HepG2 (cell line): ENCODE results near the gene ZNF546. TPM values are rescaled to one million over a fixed set of nuclear protein-coding genes. Genes with fewer than 3 reads are reported as not detected.

Source experiments
- ARNT ChIP-seq: fragments of 450-650 bp; IDR thresholded peaks from 2 replicates; pipeline ENCODE4 v1.6.1; 2017
- CAMTA2 ChIP-seq: sonication (generic); formaldehyde crosslinking; IDR thresholded peaks from 2 replicates; pipeline ENCODE4 v1.4.0; 2020; ENCODE audit warnings: mild to moderate bottlenecking, missing genetic modification reagents, borderline replicate concordance
- CBX2 ChIP-seq, 2 experiments: fragments of 200-600 bp in 1 of 2; sonication (generic); formaldehyde crosslinking in 1 of 2; IDR thresholded peaks; 2 replicates each; pipeline versions ENCODE4 v1.7.0 to v1.8.1; 2018 to 2022; ENCODE audit warnings: low read depth in 2 of 2, low read length in 1 of 2, mild to moderate bottlenecking in 1 of 2, missing genetic modification reagents in 1 of 2
- ESRRA ChIP-seq: sonication (generic); formaldehyde crosslinking; IDR thresholded peaks from 2 replicates; pipeline ENCODE4 v1.5.1; 2020; ENCODE audit warnings: mild to moderate bottlenecking, low read depth, missing genetic modification reagents
- GTF2F1 ChIP-seq: fragments of 150-350 bp; IDR thresholded peaks from 2 replicates; pipeline ENCODE4 v1.6.1; 2014; ENCODE audit warnings: low read length
- IRF9 ChIP-seq: sonication (generic); formaldehyde crosslinking; IDR thresholded peaks from 2 replicates; pipeline ENCODE4 v1.8.0; 2022; ENCODE audit warnings: missing genetic modification reagents, mild to moderate bottlenecking, borderline replicate concordance
- JUN ChIP-seq: sonication (generic); formaldehyde crosslinking; IDR thresholded peaks from 2 replicates; pipeline ENCODE4 v1.4.0; 2020; ENCODE audit warnings: mild to moderate bottlenecking, missing genetic modification reagents
- KAT2B ChIP-seq: fragments of 150-350 bp; IDR thresholded peaks from 2 replicates; pipeline ENCODE4 v1.6.1; 2014; ENCODE audit warnings: low read depth, low read length, borderline replicate concordance
- KLF15 ChIP-seq: sonication (generic); formaldehyde crosslinking; IDR thresholded peaks from 2 replicates; pipeline ENCODE4 v1.8.1; 2023; ENCODE audit warnings: borderline replicate concordance, mild to moderate bottlenecking, inconsistent platforms, missing genetic modification reagents, mixed read lengths
- NCOA1 ChIP-seq: sonication (generic); formaldehyde crosslinking; IDR thresholded peaks from 2 replicates; pipeline ENCODE4 v1.9.0; 2021; ENCODE audit warnings: missing genetic modification reagents
- PHF20 ChIP-seq: sonication (generic); formaldehyde crosslinking; IDR thresholded peaks from 2 replicates; pipeline ENCODE4 v1.5.0; 2020; ENCODE audit warnings: mild to moderate bottlenecking, missing genetic modification reagents
- SIX1 ChIP-seq: sonication (generic); formaldehyde crosslinking; IDR thresholded peaks from 2 replicates; pipeline ENCODE4 v1.4.0; 2020; ENCODE audit warnings: missing genetic modification reagents, borderline replicate concordance
- TOPORS ChIP-seq: sonication (generic); formaldehyde crosslinking; IDR thresholded peaks from 2 replicates; pipeline ENCODE4 v1.8.0; 2023; ENCODE audit warnings: mild to moderate bottlenecking, missing genetic modification reagents
- ZMYM4 ChIP-seq: sonication (generic); formaldehyde crosslinking; IDR thresholded peaks from 2 replicates; pipeline ENCODE4 v1.8.1; 2023; ENCODE audit warnings: mild to moderate bottlenecking, missing genetic modification reagents
- ZNF143 ChIP-seq: sonication (generic); formaldehyde crosslinking; IDR thresholded peaks from 2 replicates; pipeline ENCODE4 v1.4.0; 2020; ENCODE audit warnings: missing genetic modification reagents
- ZNF18 ChIP-seq: sonication (generic); formaldehyde crosslinking; IDR thresholded peaks from 2 replicates; pipeline ENCODE4 v1.8.0; 2022; ENCODE audit warnings: mild to moderate bottlenecking, missing genetic modification reagents; ENCODE audit not compliant: insufficient replicate concordance
- ZNF570 ChIP-seq: sonication (generic); formaldehyde crosslinking; IDR thresholded peaks from 2 replicates; pipeline ENCODE4 v1.4.0; 2020; ENCODE audit warnings: mild to moderate bottlenecking, missing genetic modification reagents, borderline replicate concordance
- polyA plus RNA-seq, 8 experiments: library from polyadenylated mRNA; depleted of rRNA in 3 of 8; stranded (reverse) in 7 of 8; unstranded in 1 of 8; fragments of >200 nt; fragmentation: Illumina TruSeq in 4 of 8; extraction: Trizol in 4 of 8; gene quantifications; 2 replicates each; pipeline versions ENCODE4 v1.2.1 to v1.2.3, GENCODE V29; 2011 to 2016; ENCODE audit warnings: low read depth in 4 of 8, missing spikeins in 1 of 8, mixed read lengths in 1 of 8; ENCODE audit not compliant: insufficient read depth in 1 of 8
- total RNA-seq, 5 experiments: library from RNA; depleted of rRNA; stranded (reverse); fragments of >200 nt; fragmentation: Illumina TruSeq; extraction: Trizol; gene quantifications; 2 replicates each; pipeline ENCODE4 v1.2.3, GENCODE V29; 2016; ENCODE audit warnings: low read depth in 1 of 5
- TF ChIP-seq, protein P1 (sequence below): sonication (generic); formaldehyde crosslinking; IDR thresholded peaks from 2 replicates; pipeline ENCODE4 v1.5.0; 2020; ENCODE audit warnings: mild to moderate bottlenecking, missing genetic modification reagents, borderline replicate concordance

Gene ZNF546
- total and polyA plus RNA-seq, 2 of the 13 experiments (the other 11 are each of a cell fraction or from before 2014, with no cell fraction given) = 2.2 to 4.1 TPM

DNA sequence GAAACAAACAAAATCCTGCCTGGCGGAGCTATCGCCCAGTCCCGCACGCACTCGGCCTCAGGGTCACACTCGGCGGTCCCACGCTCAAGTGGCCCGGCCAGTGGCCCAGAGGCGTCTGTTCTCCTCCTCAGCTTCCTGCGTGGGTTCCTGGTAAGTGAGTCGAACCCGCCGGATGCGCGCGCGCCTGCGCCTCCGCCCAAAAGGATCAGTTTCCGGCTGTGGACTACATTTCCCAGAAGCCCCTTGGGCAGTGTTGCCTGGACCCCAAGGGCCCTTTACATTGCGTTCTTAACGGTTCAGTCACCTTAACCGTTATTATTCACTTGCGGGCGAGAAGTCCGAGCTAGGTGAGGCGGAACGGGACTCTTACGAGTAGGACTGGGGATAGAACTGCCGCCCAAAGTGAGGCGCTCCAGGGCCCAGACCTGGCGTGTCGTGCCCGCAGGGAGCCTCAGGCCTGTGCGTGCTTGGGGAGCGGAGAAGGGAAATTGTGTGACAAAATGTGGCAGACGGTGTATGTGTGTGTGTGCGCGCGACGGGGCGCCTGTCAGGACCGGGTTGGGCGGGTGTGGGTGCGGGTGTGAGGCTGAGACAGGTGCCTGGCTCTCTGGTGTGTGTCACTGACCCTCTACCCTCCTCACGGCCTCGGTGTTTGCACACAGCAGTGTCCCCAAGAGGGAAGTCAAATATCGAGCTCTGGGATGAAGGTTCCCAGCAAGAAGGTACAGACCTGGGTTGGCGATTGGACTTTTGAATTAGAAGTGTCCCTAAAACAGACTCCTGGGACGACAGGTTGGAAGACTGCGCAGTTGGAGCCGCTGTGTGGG lies at the start of gene ZNF546 (continued):
- TF ChIP-seq, protein P1, sequence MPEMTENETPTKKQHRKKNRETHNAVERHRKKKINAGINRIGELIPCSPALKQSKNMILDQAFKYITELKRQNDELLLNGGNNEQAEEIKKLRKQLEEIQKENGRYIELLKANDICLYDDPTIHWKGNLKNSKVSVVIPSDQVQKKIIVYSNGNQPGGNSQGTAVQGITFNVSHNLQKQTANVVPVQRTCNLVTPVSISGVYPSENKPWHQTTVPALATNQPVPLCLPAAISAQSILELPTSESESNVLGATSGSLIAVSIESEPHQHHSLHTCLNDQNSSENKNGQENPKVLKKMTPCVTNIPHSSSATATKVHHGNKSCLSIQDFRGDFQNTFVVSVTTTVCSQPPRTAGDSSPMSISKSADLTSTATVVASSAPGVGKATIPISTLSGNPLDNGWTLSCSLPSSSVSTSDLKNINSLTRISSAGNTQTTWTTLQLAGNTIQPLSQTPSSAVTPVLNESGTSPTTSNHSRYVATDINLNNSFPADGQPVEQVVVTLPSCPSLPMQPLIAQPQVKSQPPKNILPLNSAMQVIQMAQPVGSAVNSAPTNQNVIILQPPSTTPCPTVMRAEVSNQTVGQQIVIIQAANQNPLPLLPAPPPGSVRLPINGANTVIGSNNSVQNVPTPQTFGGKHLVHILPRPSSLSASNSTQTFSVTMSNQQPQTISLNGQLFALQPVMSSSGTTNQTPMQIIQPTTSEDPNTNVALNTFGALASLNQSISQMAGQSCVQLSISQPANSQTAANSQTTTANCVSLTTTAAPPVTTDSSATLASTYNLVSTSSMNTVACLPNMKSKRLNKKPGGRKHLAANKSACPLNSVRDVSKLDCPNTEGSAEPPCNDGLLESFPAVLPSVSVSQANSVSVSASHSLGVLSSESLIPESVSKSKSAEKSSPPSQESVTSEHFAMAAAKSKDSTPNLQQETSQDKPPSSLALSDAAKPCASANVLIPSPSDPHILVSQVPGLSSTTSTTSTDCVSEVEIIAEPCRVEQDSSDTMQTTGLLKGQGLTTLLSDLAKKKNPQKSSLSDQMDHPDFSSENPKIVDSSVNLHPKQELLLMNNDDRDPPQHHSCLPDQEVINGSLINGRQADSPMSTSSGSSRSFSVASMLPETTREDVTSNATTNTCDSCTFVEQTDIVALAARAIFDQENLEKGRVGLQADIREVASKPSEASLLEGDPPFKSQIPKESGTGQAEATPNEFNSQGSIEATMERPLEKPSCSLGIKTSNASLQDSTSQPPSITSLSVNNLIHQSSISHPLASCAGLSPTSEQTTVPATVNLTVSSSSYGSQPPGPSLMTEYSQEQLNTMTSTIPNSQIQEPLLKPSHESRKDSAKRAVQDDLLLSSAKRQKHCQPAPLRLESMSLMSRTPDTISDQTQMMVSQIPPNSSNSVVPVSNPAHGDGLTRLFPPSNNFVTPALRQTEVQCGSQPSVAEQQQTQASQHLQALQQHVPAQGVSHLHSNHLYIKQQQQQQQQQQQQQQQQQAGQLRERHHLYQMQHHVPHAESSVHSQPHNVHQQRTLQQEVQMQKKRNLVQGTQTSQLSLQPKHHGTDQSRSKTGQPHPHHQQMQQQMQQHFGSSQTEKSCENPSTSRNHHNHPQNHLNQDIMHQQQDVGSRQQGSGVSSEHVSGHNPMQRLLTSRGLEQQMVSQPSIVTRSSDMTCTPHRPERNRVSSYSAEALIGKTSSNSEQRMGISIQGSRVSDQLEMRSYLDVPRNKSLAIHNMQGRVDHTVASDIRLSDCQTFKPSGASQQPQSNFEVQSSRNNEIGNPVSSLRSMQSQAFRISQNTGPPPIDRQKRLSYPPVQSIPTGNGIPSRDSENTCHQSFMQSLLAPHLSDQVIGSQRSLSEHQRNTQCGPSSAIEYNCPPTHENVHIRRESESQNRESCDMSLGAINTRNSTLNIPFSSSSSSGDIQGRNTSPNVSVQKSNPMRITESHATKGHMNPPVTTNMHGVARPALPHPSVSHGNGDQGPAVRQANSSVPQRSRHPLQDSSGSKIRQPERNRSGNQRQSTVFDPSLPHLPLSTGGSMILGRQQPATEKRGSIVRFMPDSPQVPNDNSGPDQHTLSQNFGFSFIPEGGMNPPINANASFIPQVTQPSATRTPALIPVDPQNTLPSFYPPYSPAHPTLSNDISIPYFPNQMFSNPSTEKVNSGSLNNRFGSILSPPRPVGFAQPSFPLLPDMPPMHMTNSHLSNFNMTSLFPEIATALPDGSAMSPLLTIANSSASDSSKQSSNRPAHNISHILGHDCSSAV = peak; percentile 48; the same call in 1 of the 2 replicates
- TF ChIP-seq ESRRA (CRISPR knock-in tag) (no peak), NCOA1 (CRISPR knock-in tag) (no peak), CAMTA2 (0 out of 2 replicates have a peak, but pooled peaks have one; percentile 15), ZNF570 (no peak), CBX2 (IDR thresholded peaks at IDR 0.05; ENCODE audit: low read depth, low read length) (no peak), CBX2 (CRISPR knock-in tag; IDR thresholded peaks at IDR 0.05; ENCODE audit: low read depth) (no peak), KLF15 (no peak), ZNF18 (CRISPR knock-in tag) (no peak), PHF20 (CRISPR knock-in tag) (peak; percentile 77), KAT2B (no peak), SIX1 (CRISPR knock-in tag) (peak; percentile 91), IRF9 (peak; percentile 85), ZMYM4 (peak; percentile 36; the same call in 1 of the 2 replicates), TOPORS (CRISPR knock-in tag) (peak; percentile 52; the same call in 1 of the 2 replicates), JUN (CRISPR knock-in tag) (peak; percentile 55; the same call in 1 of the 2 replicates), ZNF143 (CRISPR knock-in tag) (peak; percentile 94), GTF2F1 (no peak), ARNT (no peak)
